Stimulated activated CD4-positive, alpha-beta T cell treated with anti-CD3 and anti-CD28 coated beads, TNF-alpha, amount 100 ng/mL, for 24 hours (primary cell): ENCODE measurements around the gene ICAM3.
"Not testable (repeated sequence)": the region's sequence is repeated elsewhere in the genome, so short reads cannot be mapped to it uniquely, and the experiment has no call there.

Source experiments
- DNase-seq, 3 experiments: peaks; one replicate each; pipeline ENCODE4 v3.0.0-alpha.2; 2020; ENCODE audit warnings: low read depth in 3 of 3

The ICAM3 gene

GRCh38 chr19:10339380-10339960 lies at the start of gene ICAM3:
TSS of gene ICAM3 (minus strand) at chr19:10339624. CDS start at chr19:10339614, 10 bp downstream.
- DNase-seq, result peak; percentile 29 to 71 (median 42)

DNA sequence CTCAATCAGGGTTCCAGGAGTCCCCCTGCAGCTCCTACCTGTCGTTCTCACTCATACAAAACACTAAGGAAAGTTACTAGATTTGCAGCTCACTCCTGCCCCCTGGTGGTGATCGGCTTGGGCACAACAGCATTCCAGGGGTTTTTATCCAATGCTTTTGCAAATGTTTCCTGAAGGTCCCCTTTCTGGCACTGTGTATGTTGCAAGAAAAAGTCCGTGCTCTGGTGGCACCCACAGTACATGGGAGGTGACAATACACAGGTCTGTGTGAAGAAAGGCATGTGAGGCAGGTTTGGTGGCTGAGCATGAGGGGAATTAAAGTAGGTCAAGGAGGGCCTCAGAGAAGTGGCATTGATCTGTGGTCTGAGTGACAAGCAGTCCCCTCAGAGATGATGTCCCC lies 49.5 kb upstream of the ICAM3 start:
- DNase-seq, result peak; percentile 68 to 83 (median 72)

DNA sequence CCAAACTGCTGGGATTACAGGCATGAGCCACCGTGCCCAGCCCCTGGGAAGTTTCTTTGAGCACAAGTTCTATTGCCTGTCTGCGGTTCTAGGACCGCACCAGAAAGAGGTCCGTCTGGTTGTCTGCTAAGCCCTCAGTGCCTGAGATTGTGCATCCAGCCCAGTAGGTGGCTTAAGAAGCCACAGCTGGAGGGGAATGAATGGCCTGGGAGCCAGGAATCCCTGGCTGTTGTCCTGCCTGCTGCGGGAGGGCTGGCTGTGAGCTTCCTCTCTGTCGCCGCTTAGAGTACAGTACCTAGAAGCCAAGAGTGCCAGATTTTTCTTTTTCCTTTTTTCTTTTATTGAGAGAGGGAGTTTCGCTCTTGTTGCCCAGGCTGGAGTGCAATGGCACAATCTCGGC lies 45.2 kb upstream of the ICAM3 start:
- no peak for DNase-seq

DNA sequence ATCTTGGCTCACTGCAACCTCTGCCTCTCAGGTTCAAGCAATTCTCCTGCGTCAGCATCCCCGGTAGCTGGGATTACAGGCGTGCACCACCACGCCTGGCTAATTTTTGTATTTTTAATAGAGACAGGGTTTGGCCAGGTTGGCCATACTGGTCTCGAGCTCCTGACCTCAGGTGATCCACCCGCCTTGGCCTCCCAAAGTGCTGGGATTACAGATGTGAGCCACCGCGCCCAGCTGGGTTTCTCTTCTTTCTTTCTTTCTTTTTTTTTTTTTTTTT lies 43.7 kb upstream of the ICAM3 start:
- not testable (repeated sequence) for DNase-seq

DNA sequence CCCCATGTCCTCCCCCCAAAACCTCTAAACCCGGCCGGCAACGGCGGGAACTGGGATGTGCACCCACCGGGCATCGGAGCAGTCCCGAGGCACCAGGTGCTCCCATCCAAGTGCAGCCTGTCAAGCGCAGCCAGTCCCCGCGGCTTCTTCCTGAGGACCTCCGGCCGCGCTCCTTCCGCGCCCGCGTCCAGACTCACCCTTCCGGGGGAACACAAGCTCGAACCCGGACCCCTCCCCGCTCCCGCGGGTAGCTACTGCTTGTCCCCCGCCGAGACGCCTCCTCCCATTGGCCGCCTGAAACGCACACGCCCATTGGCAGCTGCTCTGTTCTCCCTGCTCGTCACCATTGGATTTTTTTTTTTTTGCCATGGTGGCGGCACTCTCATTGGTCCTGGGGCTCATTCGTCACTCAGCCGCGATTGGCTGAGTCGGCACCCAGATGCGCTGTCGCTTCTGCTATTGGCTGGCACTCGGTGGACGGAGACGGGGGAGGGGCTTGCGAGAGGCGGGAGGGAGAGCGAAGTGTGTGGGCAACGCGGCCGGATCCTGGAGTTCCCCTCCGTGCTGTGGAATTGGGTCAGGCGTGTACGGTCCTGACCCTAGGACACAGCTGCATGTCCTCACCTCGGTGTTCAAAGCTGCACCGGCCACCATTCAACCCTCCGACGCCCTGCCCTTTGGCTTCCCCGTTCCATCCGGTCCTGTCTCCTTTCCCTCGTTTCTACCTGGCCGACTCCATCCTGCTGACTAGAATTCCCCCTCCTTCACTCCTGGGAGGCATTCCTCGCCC lies 41.1 kb upstream of the ICAM3 start, which contains the start of gene TYK2:
Gene TYK2 (minus strand): TSS at position 260 of the 790 bp plus-strand sequence. CDS start 2,166 bp downstream, outside the sequence.
- DNase-seq, result peak; percentile 90 to 97 (median 95)

DNA sequence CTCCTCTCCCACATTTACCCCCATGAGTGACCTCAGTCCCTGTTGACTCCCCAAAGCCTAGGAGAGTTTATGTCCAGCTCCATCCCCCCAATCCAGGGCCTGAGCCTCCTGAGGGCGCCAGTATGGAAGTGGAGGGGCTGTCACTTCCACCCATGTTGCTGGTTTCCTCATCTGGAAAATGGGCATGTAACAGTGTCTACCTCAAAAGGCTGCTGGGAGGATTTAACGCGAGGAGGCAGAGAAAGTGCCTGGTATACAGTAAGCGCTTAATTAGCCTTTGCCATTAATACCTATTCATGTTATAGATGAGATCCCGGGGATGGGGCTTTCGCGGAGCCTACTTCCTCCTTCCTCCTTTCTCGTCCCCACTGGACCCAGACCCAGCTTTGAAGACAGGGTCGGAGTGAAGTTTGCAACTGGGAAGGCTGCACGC lies 40.5 kb upstream of the ICAM3 start:
- no peak for DNase-seq

DNA sequence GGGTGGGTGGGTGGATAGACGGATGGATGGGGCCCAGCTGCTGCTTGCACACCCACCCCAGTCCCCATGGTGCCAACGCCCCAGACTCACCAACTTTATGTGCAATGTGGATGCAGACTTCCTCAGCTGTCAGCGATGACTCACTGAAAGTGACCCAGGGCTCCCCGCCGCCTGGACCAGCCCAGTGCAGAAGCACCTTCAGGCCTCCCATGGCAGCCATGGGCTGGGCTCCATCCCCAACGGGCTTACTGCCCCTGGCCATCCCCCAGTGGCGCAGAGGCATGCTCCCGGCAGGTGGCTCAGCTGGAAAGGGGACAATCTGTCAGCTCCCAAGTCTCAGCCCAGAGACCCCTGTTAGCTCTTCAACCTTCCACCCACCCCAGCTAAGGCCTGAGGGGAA lies 38.7 kb upstream of the ICAM3 start:
- DNase-seq, result no peak

DNA sequence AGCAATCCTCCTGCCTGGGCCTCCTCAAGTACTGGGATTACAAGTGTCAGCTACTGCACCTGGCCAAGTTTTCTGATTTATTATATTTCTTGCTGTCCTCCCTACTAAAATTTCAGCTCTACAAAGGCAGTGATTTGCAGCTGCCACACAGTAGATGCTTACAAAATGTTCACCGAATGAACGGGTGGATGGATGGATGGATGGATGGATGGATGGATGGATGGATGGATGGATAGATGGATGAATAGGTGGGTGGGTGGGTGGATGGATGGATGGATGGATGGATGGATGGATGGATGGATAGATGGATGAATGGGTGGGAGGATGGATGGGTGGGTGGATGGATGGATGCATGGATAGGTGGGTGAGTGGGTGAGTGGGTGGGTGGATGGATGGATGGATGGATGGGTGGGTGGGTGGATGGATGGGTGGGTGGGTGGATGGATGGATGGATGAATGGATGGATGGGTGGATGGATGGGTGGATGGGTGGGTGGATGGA lies 37.8 kb upstream of the ICAM3 start:
- not testable (repeated sequence) for DNase-seq

- no peak for DNase-seq
These were observed 35.5 kb upstream of the ICAM3 start for GRCh38 chr19:10374931-10375330.

- DNase-seq, result no peak
These were observed 33.3 kb upstream of the ICAM3 start for GRCh38 chr19:10372690-10373089.

GRCh38 chr19:10368101-10368803 lies 28.8 kb upstream of the ICAM3 start:
- DNase-seq, result no peak

GRCh38 chr19:10366950-10367512 lies 27.6 kb upstream of the ICAM3 start:
- DNase-seq, result not testable (repeated sequence)

DNA sequence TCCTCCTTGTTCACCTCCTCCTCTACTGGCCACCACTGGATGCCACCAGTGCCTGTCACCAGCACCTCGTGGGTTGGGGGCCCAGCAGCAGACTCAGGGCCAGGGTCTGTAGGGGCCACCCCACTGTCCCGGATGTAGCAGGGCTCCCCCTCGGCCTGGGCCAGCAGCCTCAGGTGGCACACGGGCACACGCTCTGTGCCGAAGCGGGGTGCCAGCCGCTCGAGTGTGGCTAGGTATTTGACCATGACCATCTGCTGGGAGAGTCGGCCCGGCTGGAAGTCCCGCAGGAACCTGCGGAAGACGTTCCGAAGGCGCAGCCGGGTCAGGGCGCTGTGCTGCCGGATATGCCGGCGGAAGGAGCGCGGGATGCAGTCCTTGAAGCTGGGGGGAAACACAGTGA lies 26.1 kb upstream of the ICAM3 start:
- DNase-seq, result no peak

DNA sequence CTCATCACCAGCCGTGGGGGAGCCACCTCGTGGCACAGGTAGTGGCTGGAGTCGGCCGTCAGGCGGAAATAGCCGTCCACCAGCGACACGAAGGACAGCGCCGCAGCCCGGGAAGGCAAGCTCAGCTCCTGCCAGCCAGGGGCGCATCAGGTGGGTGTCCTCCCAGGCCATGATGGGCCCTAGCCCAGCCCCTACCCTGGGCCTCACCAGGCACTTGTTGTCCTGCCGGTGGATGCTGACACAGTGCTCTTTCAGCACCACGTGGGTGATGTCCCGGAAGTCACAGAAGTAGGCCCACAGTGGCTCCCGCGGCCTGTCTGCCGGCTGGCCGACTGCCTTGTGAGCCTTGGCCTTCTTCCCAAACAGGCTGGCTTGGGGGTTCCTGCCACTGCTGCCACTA lies 25.2 kb upstream of the ICAM3 start:
- DNase-seq, result no peak

DNA sequence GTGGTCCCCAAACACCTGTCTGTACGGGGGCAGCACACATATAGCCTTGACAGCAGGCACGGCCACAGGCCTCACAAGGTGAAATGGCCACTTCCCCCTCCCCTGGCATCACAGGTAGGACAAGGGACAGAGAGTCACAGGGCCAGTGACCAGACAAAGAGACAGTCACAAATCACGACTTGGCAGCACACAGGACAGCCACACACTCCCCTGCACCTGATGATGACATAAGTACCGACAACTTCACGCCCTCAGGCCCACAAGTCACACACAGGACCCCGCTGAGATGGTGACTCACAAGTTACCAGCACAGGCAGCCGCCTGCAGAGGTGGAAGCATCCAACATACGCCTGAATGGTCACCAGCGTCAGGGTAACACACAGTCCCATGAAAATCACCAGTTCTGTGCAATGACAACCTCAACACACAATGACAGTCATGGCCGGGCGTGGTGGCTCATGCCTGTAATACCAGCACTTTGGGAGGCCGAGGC lies 24.4 kb upstream of the ICAM3 start:
- DNase-seq, result no peak

- DNase-seq, result no peak
These were observed 22.8 kb upstream of the ICAM3 start for GRCh38 chr19:10362259-10362658.

DNA sequence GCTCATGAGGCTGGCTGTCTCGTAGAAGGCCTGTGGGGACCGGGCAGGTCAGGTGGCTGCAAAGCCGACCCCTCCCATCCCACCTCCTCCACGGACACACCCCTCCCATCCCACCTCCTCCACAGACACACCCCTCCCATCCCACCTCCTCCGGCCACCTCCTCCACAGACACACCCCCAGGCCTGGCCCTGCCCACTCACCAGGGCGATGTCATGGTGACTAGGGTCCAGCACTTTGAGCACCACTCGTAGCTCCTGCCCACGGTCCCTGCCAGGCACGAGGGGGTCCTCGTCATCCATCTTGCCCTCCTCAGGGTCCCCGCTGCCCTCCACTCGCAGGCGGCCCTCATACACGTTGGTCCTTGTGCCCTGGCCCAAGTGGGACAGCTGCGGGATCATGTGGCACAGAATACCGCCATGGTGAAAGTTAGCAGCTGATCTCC lies 22.2 kb upstream of the ICAM3 start:
- DNase-seq, result no peak

DNA sequence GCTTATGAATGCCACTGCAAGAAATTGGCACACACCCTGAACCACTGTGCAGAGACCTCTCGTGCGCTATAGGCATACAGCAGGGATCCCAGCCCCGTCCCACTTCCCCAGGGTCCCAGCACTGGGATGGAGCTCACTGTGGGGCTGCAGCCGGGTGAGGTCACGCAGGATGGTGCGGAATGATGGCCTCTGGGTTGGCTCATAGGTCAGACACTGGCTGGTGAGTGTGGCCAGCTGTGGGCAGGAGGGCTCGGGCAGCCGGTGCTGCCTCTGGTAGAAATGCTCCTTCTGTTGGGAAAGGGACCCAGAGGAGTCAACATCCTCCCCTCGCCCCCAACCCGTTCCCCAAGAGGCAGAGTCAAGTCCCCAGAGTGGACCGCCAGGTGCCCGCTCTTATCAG lies 17.0 kb upstream of the ICAM3 start:
- no peak for DNase-seq

DNA sequence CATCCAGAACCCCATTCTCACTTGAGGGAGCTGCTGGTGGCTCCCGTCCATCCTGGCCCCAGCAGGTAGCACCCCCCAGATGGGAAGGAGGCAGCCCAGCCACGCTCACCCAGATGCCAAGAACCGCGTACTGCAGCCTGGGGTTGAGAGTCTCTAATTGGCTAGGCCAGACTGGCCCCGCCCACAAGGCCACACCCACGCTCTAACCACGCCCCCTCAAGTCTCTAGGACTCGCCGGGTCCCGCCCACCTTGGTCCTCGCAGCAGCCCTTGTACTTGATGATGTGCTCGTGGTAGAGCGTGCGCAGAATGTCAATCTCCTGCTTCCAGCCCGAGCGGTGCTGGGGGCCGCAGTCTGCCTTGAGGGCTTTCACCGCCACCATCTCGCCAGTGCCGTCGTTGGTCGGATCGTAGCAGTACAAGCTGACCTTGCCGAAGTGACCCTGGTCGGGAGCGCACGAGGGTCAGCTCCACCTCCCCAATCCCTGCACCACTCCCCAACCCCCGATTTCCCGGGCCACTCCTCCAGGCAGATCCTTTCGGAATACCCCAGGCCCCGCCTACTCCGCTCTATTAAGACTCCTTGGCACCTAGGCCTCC lies 14.5 kb upstream of the ICAM3 start:
- peak in 2 of 3 experiments; percentile 31 to 62 for DNase-seq

- no peak for DNase-seq
These were observed 13.6 kb upstream of the ICAM3 start for GRCh38 chr19:10352764-10353671.

GRCh38 chr19:10346509-10346908 lies 7.1 kb upstream of the ICAM3 start:
- DNase-seq, result no peak
